ENCODE measurements around the gene PNPLA8. TPM values are rescaled to one million over a fixed set of nuclear protein-coding genes. Genes with fewer than 3 reads are reported as not detected.

The PNPLA8 gene
- total RNA-seq, 3 donors from 2014 or later = 20.8 to 32.3 (median 23.4) TPM

GRCh38 chr7:108464743-108465142 is 61.2 kb downstream of the PNPLA8 start:
- DNase-seq = no peak
- Histone ChIP-seq H3K36me3 (ENCODE audit: low read depth) (no peaks in the 10 kb centered on the region), H3K4me3 (no peak overlapping the region), H3K4me1 (ENCODE audit: low read depth) (no peaks in the 10 kb centered on the region), H3K9me3 (no peaks in the 10 kb centered on the region)
- no peak for TF ChIP-seq CTCF (IDR thresholded peaks at IDR 0.05)
- intact Hi-C loops (cut with DNase I, micrococcal nuclease) = no loop called here
- ATAC-seq = no peak

DNA sequence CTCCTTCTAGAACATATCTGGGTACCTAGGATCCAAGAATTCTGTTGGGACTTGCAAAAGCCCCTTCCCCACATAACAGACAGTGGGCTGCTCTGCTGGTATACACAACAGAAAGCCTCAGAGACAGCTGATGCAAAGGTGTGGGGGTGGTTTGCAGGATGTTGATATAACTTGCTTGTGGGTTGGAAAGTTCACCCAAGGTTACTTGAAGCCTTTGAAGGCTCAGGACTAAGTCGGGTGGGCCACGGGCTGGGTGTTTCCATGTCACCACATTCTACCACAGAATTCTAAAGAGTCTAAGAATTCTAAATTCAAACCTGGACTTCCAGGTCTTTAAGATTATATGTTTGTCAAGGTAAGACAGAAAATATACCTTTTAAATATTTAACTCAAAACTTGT is 62.3 kb downstream of the PNPLA8 start:
- no peak for DNase-seq
- H3K4me3 ChIP-seq = no peak overlapping the region

GRCh38 chr7:108461840-108462239 is 64.1 kb downstream of the PNPLA8 start:
- DNase-seq = no peak
- Histone ChIP-seq H3K4me3 (no peak overlapping the region), H3K9me3 (no peaks in the 10 kb centered on the region), H3K36me3 (ENCODE audit: low read depth) (no peaks in the 10 kb centered on the region), H3K4me1 (ENCODE audit: low read depth) (no peaks in the 10 kb centered on the region)
- TF ChIP-seq CTCF (IDR thresholded peaks at IDR 0.05) = no peak
- intact Hi-C loops (cut with DNase I, micrococcal nuclease) = no loop called here
- ATAC-seq = no peak

More for the DNA sequence above, 62.3 kb downstream of the PNPLA8 start:
- no peak for ATAC-seq
- TF ChIP-seq CTCF (IDR thresholded peaks at IDR 0.05) = no peak
- Histone ChIP-seq H3K36me3 (ENCODE audit: low read depth) (no peaks in the 10 kb centered on the region), H3K4me1 (ENCODE audit: low read depth) (no peaks in the 10 kb centered on the region), H3K9me3 (no peaks in the 10 kb centered on the region)
- intact Hi-C loops (cut with DNase I, micrococcal nuclease) = no loop called here

DNA sequence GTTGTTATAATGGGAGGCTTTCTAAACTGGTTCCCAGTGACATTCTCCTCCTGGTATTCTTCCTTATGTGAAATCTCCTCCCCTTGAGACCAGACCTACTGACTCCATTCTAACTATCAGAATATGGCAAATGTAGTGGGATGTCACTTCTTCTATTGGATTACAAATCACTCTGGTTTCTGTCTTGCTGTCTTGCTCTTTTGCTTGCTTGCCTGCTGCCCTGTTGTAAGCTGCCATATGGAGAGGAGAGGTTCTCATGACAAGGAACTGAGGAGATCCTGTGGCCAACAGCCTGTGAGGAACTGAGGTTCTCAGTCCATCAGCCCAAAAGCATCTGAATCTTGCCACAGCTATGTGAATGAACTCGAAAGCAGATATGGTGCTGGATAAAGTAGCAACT is 65.0 kb downstream of the PNPLA8 start:
- intact Hi-C loops (cut with DNase I, micrococcal nuclease) = no loop called here
- Histone ChIP-seq H3K9me3 (no peaks in the 10 kb centered on the region), H3K4me1 (ENCODE audit: low read depth) (peaks cover under 1% of the 10 kb centered on the region), H3K4me3 (no peak overlapping the region), H3K36me3 (ENCODE audit: low read depth) (no peaks in the 10 kb centered on the region)
- ATAC-seq = no peak
- DNase-seq = no peak
- TF ChIP-seq CTCF (IDR thresholded peaks at IDR 0.05) = no peak

GRCh38 chr7:108459922-108460551 is 65.9 kb downstream of the PNPLA8 start:
- H3K9me3 ChIP-seq = no peaks in the 10 kb centered on the region
- no peaks in the 10 kb centered on the region for H3K36me3 ChIP-seq (ENCODE audit: low read depth)
- DNase-seq = peak in 1 of 3 donors; percentile 32
- H3K4me1 ChIP-seq (ENCODE audit: low read depth) = peaks cover 9% of the 10 kb centered on the region
- intact Hi-C loops (cut with DNase I, micrococcal nuclease) = no loop called here
- TF ChIP-seq CTCF (IDR thresholded peaks at IDR 0.05) = no peak
- no peak for ATAC-seq
- no peak overlapping the region for H3K4me3 ChIP-seq

- Histone ChIP-seq H3K9me3 (no peaks in the 10 kb centered on the region), H3K4me3 (no peak overlapping the region), H3K36me3 (ENCODE audit: low read depth) (no peaks in the 10 kb centered on the region), H3K4me1 (ENCODE audit: low read depth) (peaks cover 13% of the 10 kb centered on the region)
- intact Hi-C loops (cut with DNase I, micrococcal nuclease) = no loop called here
- ATAC-seq (no peak), DNase-seq (no peak)
- TF ChIP-seq CTCF (IDR thresholded peaks at IDR 0.05) = no peak
Measured at GRCh38 chr7:108457871-108458270, 68.1 kb downstream of the PNPLA8 start.

Measured in mucosa of descending colon (tissue), 3 donors.